ACC112 (cell line): Measurements from ENCODE around the gene ARRDC1.
"Not testable (repeated sequence)": the region's sequence is repeated elsewhere in the genome, so short reads cannot be mapped to it uniquely, and the experiment has no call there.

Experiments
- H2AFZ ChIP-seq: fragments of 200-600 bp; sonication (generic); one replicate; pipeline ENCODE4 v1.6.0; 2017; ENCODE audit warnings: antibody characterized with exemption, low read length; ENCODE audit not compliant: unreplicated experiment
- H3K27ac ChIP-seq: fragments of 200-600 bp; sonication (generic); 2 replicates; pipeline ENCODE4 v1.5.1; 2014; ENCODE audit warnings: low read depth, mild to moderate bottlenecking, antibody characterized with exemption, low read length, moderate library complexity
- H3K27me3 ChIP-seq: fragments of 200-600 bp; sonication (generic); 2 replicates; pipeline ENCODE4 v1.6.1; 2014; ENCODE audit warnings: mild to moderate bottlenecking, antibody characterized with exemption, low read length, moderate library complexity, mixed read lengths; ENCODE audit not compliant: insufficient read depth
- H3K36me3 ChIP-seq: fragments of 200-600 bp; sonication (generic); 2 replicates; pipeline ENCODE4 v1.6.1; 2016; ENCODE audit warnings: mild to moderate bottlenecking, antibody characterized with exemption, low read length, moderate library complexity, mixed read lengths; ENCODE audit not compliant: insufficient read depth
- H3K4me1 ChIP-seq: fragments of 200-600 bp; sonication (generic); one replicate; pipeline ENCODE4 v1.6.1; 2016; ENCODE audit warnings: low read length, mixed read lengths; ENCODE audit not compliant: insufficient read depth, unreplicated experiment, control insufficient read depth
- H3K4me3 ChIP-seq: fragments of 200-600 bp; sonication (generic); 2 replicates; pipeline ENCODE4 v1.5.1; 2014; ENCODE audit warnings: mild to moderate bottlenecking, low read depth, low read length
- H3K79me2 ChIP-seq: fragments of 200-600 bp; sonication (generic); one replicate; pipeline ENCODE4 v1.6.0; 2016; ENCODE audit warnings: low read length; ENCODE audit not compliant: control insufficient read depth, unreplicated experiment, insufficient read depth

The ARRDC1 gene

GRCh38 chr9:137605121-137606004 lies at the start of gene ARRDC1:
Gene ARRDC1 (plus strand): TSS chr9:137605686. CDS start chr9:137605718, 32 bp downstream.
- H3K79me2 ChIP-seq: peaks cover 5% of the 10 kb centered on the region
- H3K4me3 ChIP-seq: peak within 1 kb of the TSS; percentile 98
- no peaks in the 10 kb centered on the region for H3K27me3 ChIP-seq
- peaks cover 11% of the 10 kb centered on the region for H3K4me1 ChIP-seq
- no peaks in the 10 kb centered on the region for H3K36me3 ChIP-seq
- H2AFZ ChIP-seq: peak within 1 kb of the TSS; percentile 89
- H3K27ac ChIP-seq: no peak within 1 kb of the TSS

GRCh38 chr9:137556069-137556838 lies 49.2 kb upstream of the ARRDC1 start:
- peaks cover 5% of the 10 kb centered on the region for H3K4me1 ChIP-seq
- H3K27ac ChIP-seq: no peak overlapping the region
- no peaks in the 10 kb centered on the region for H3K27me3 ChIP-seq
- peaks cover 6% of the 10 kb centered on the region; the same call in 1 of the 2 replicates for H3K36me3 ChIP-seq
- H2AFZ ChIP-seq: no peak overlapping the region
- H3K79me2 ChIP-seq: peaks cover 7% of the 10 kb centered on the region
- no peak overlapping the region for H3K4me3 ChIP-seq

- Histone ChIP-seq H3K27ac (no peak overlapping the region), H3K4me3 (no peak overlapping the region), H2AFZ (no peak overlapping the region), H3K27me3 (no peaks in the 10 kb centered on the region), H3K36me3 (peaks cover 6% of the 10 kb centered on the region; the same call in 1 of the 2 replicates), H3K79me2 (no peaks in the 10 kb centered on the region), H3K4me1 (no peaks in the 10 kb centered on the region)
Observed at GRCh38 chr9:137558127-137558526, 47.4 kb upstream of the ARRDC1 start.

GRCh38 chr9:137564134-137564533 lies 41.4 kb upstream of the ARRDC1 start:
- 0 out of 2 replicates have a peak, but pooled peaks cover 8% of the 10 kb centered on the region for H3K36me3 ChIP-seq

GRCh38 chr9:137564817-137565411 lies 40.6 kb upstream of the ARRDC1 start:
- no peak overlapping the region for H3K4me3 ChIP-seq
- H3K36me3 ChIP-seq: peaks cover 11% of the 10 kb centered on the region; the same call in 1 of the 2 replicates
- H3K27me3 ChIP-seq: no peaks in the 10 kb centered on the region
- no peaks in the 10 kb centered on the region for H3K4me1 ChIP-seq
- H2AFZ ChIP-seq: no peak overlapping the region
- H3K27ac ChIP-seq: no peak overlapping the region
- H3K79me2 ChIP-seq: no peaks in the 10 kb centered on the region

More at GRCh38 chr9:137564134-137564533, 41.4 kb upstream of the ARRDC1 start:
- Histone ChIP-seq H2AFZ (no peak overlapping the region), H3K27ac (no peak overlapping the region), H3K4me1 (no peaks in the 10 kb centered on the region), H3K27me3 (no peaks in the 10 kb centered on the region), H3K4me3 (no peak overlapping the region), H3K79me2 (no peaks in the 10 kb centered on the region)

GRCh38 chr9:137568445-137568844 lies 37.0 kb upstream of the ARRDC1 start:
- not testable (repeated sequence) for H3K27ac ChIP-seq, H2AFZ ChIP-seq, H3K4me3 ChIP-seq, H3K4me1 ChIP-seq, H3K27me3 ChIP-seq
- Histone ChIP-seq H3K36me3 (peaks cover 26% of the 10 kb centered on the region), H3K79me2 (peaks cover 10% of the 10 kb centered on the region)

GRCh38 chr9:137569609-137570203 lies 35.8 kb upstream of the ARRDC1 start:
- H3K4me1 ChIP-seq: no peaks in the 10 kb centered on the region
- H3K36me3 ChIP-seq: peaks cover 27% of the 10 kb centered on the region
- no peaks in the 10 kb centered on the region for H3K27me3 ChIP-seq
- H3K4me3 ChIP-seq: no peak overlapping the region
- H3K27ac ChIP-seq: no peak overlapping the region
- H2AFZ ChIP-seq: no peak overlapping the region
- peaks cover 13% of the 10 kb centered on the region for H3K79me2 ChIP-seq

- H3K36me3 ChIP-seq: peaks cover 33% of the 10 kb centered on the region
Observed at GRCh38 chr9:137570566-137570965, 34.9 kb upstream of the ARRDC1 start.

GRCh38 chr9:137574192-137574591 lies 31.3 kb upstream of the ARRDC1 start:
- Histone ChIP-seq H3K4me3 (no peak overlapping the region), H3K36me3 (peaks cover 31% of the 10 kb centered on the region), H2AFZ (no peak overlapping the region), H3K79me2 (peaks cover 40% of the 10 kb centered on the region), H3K27me3 (no peaks in the 10 kb centered on the region), H3K27ac (no peak overlapping the region), H3K4me1 (peaks cover 22% of the 10 kb centered on the region)

More at GRCh38 chr9:137570566-137570965, 34.9 kb upstream of the ARRDC1 start:
- no peak overlapping the region for H2AFZ ChIP-seq
- no peak overlapping the region for H3K27ac ChIP-seq
- H3K4me3 ChIP-seq: no peak overlapping the region
- peaks cover under 1% of the 10 kb centered on the region for H3K4me1 ChIP-seq
- no peaks in the 10 kb centered on the region for H3K27me3 ChIP-seq
- peaks cover 16% of the 10 kb centered on the region for H3K79me2 ChIP-seq

GRCh38 chr9:137575364-137575715 lies 30.1 kb upstream of the ARRDC1 start:
- no peak overlapping the region for H2AFZ ChIP-seq

More at GRCh38 chr9:137575364-137575715, 30.1 kb upstream of the ARRDC1 start:
- peaks cover 24% of the 10 kb centered on the region for H3K4me1 ChIP-seq
- H3K79me2 ChIP-seq: peaks cover 39% of the 10 kb centered on the region
- no peak overlapping the region for H3K27ac ChIP-seq
- H3K36me3 ChIP-seq: peaks cover 27% of the 10 kb centered on the region
- no peaks in the 10 kb centered on the region for H3K27me3 ChIP-seq
- no peak overlapping the region for H3K4me3 ChIP-seq
